Glutamatergic neuron (in vitro differentiated cells): ENCODE results near the gene SHISAL2A. TPM values are rescaled to one million over a fixed set of nuclear protein-coding genes. Genes with fewer than 3 reads are reported as not detected.

Source experiments
- DNase-seq: peaks from one replicate; pipeline ENCODE4 v3.0.0; 2022
- H3K27ac Mint-ChIP-seq: one replicate; pipeline ENCODE4 v1.8.0; 2020; ENCODE audit warnings: mild to moderate bottlenecking, mixed read lengths, inconsistent platforms; ENCODE audit not compliant: unreplicated experiment
- H3K27me3 Mint-ChIP-seq: one replicate; pipeline ENCODE4 v1.8.0; 2020; ENCODE audit warnings: mild to moderate bottlenecking, moderate library complexity, mixed read lengths, inconsistent platforms; ENCODE audit not compliant: unreplicated experiment
- H3K36me3 Mint-ChIP-seq: one replicate; pipeline ENCODE4 v1.8.0; 2020; ENCODE audit warnings: mild to moderate bottlenecking, mixed read lengths, inconsistent platforms; ENCODE audit not compliant: unreplicated experiment
- H3K4me1 Mint-ChIP-seq: one replicate; pipeline ENCODE4 v1.8.0; 2020; ENCODE audit warnings: mild to moderate bottlenecking, low read depth, mixed read lengths, inconsistent platforms; ENCODE audit not compliant: unreplicated experiment
- H3K4me3 Mint-ChIP-seq: one replicate; pipeline ENCODE4 v1.8.0; 2020; ENCODE audit warnings: mild to moderate bottlenecking, mixed read lengths, inconsistent platforms; ENCODE audit not compliant: unreplicated experiment
- H3K9me3 Mint-ChIP-seq: one replicate; pipeline ENCODE4 v1.8.0; 2020; ENCODE audit warnings: mild to moderate bottlenecking, moderate library complexity, mixed read lengths, inconsistent platforms; ENCODE audit not compliant: unreplicated experiment
- CTCF ChIP-seq: fragments of 200-600 bp; sonication (generic); IDR thresholded peaks from one replicate; pipeline ENCODE4 v1.5.0; 2021; ENCODE audit not compliant: partially characterized antibody, unreplicated experiment
- total RNA-seq: library from RNA; stranded (reverse); fragmentation: NEBNext Ultra II Directional; extraction: Animal tissue kit (Norgen Biotek cat#: 25700); gene quantifications from one replicate; pipeline ENCODE4 v1.2.1, GENCODE V29; 2021; ENCODE audit not compliant: unreplicated experiment

SHISAL2A gene
- total RNA-seq, 1 donor from 2014 or later = not detected

GRCh38 chr1:52660807-52661206 lies 27.8 kb downstream of the SHISAL2A start:
- Mint-ChIP-seq H3K27ac (no peak overlapping the region), H3K9me3 (peaks cover 3% of the 10 kb centered on the region), H3K4me3 (no peak overlapping the region), H3K27me3 (peaks cover 12% of the 10 kb centered on the region), H3K4me1 (peaks cover 15% of the 10 kb centered on the region), H3K36me3 (no peaks in the 10 kb centered on the region)
- no peak for DNase-seq
- TF ChIP-seq CTCF = no peak

- Mint-ChIP-seq H3K4me3 (peak overlapping the region; percentile 74), H3K27me3 (peaks cover 11% of the 10 kb centered on the region), H3K27ac (peak overlapping the region; percentile 99), H3K4me1 (peaks cover 15% of the 10 kb centered on the region), H3K9me3 (peaks cover 3% of the 10 kb centered on the region), H3K36me3 (no peaks in the 10 kb centered on the region)
- TF ChIP-seq CTCF = no peak
- DNase-seq = peak; percentile 79
Observed at GRCh38 chr1:52662645-52663313, 29.8 kb downstream of the SHISAL2A start.

GRCh38 chr1:52663716-52664115 lies 30.7 kb downstream of the SHISAL2A start:
- Mint-ChIP-seq H3K27ac (peak overlapping the region; percentile 55), H3K27me3 (peaks cover 11% of the 10 kb centered on the region), H3K36me3 (no peaks in the 10 kb centered on the region), H3K4me3 (no peak overlapping the region), H3K4me1 (peaks cover 15% of the 10 kb centered on the region), H3K9me3 (peaks cover 3% of the 10 kb centered on the region)
- no peak for DNase-seq
- TF ChIP-seq CTCF = no peak

- no peak for TF ChIP-seq CTCF
- H3K9me3 Mint-ChIP-seq = peaks cover 5% of the 10 kb centered on the region
- peaks cover 15% of the 10 kb centered on the region for H3K4me1 Mint-ChIP-seq
- peak; percentile 24 for DNase-seq
- no peak overlapping the region for H3K4me3 Mint-ChIP-seq
- no peaks in the 10 kb centered on the region for H3K36me3 Mint-ChIP-seq
- H3K27ac Mint-ChIP-seq = peak overlapping the region; percentile 81
- H3K27me3 Mint-ChIP-seq = peaks cover 11% of the 10 kb centered on the region
Observed at GRCh38 chr1:52665006-52665941, 32.3 kb downstream of the SHISAL2A start.
